Measurements from ENCODE around the gene SNX10.

Gene SNX10

GRCh38 chr7:26334166-26334859, 42.7 kb downstream of the SNX10 start:
- DNase-seq (ENCODE audit: low read depth in 1 of 2, low spot score in 1 of 2) = no peak

GRCh38 chr7:26337232-26337865, 45.7 kb downstream of the SNX10 start:
- no peak for DNase-seq (ENCODE audit: low read depth in 1 of 2, low spot score in 1 of 2)

- DNase-seq (ENCODE audit: low read depth in 1 of 2, low spot score in 1 of 2) = no peak
These were observed 48.9 kb downstream of the SNX10 start for GRCh38 chr7:26340476-26341018.

- no peak for DNase-seq (ENCODE audit: low read depth in 1 of 2, low spot score in 1 of 2)
These were observed 51.7 kb downstream of the SNX10 start for GRCh38 chr7:26343320-26343832.

- DNase-seq (ENCODE audit: low read depth in 1 of 2, low spot score in 1 of 2) = no peak
These were observed 52.2 kb downstream of the SNX10 start for GRCh38 chr7:26343837-26344236.

- DNase-seq (ENCODE audit: low read depth in 1 of 2, low spot score in 1 of 2) = no peak
These were observed 53.5 kb downstream of the SNX10 start for GRCh38 chr7:26345202-26345601.

- no peak for DNase-seq (ENCODE audit: low read depth in 1 of 2, low spot score in 1 of 2)
These were observed 54.2 kb downstream of the SNX10 start for GRCh38 chr7:26345837-26346236.

- no peak for DNase-seq (ENCODE audit: low read depth in 1 of 2, low spot score in 1 of 2)
These were observed 55.0 kb downstream of the SNX10 start for GRCh38 chr7:26346611-26347203.

GRCh38 chr7:26348234-26348851, 56.7 kb downstream of the SNX10 start:
- DNase-seq (ENCODE audit: low read depth in 1 of 2, low spot score in 1 of 2) = no peak

GRCh38 chr7:26349005-26349915, 57.6 kb downstream of the SNX10 start:
- no peak for DNase-seq (ENCODE audit: low read depth in 1 of 2, low spot score in 1 of 2)

GRCh38 chr7:26351171-26351570, 59.5 kb downstream of the SNX10 start:
- no peak for DNase-seq (ENCODE audit: low read depth in 1 of 2, low spot score in 1 of 2)

- DNase-seq (ENCODE audit: low read depth in 1 of 2, low spot score in 1 of 2) = no peak
These were observed 64.6 kb downstream of the SNX10 start for GRCh38 chr7:26356229-26356628.

- DNase-seq (ENCODE audit: low read depth in 1 of 2, low spot score in 1 of 2) = no peak
These were observed 65.5 kb downstream of the SNX10 start for GRCh38 chr7:26356929-26357798.

- DNase-seq (ENCODE audit: low read depth in 1 of 2, low spot score in 1 of 2) = no peak
These were observed 66.1 kb downstream of the SNX10 start for GRCh38 chr7:26357799-26358151.

- DNase-seq (ENCODE audit: low read depth in 1 of 2, low spot score in 1 of 2) = no peak
These were observed 69.0 kb downstream of the SNX10 start for GRCh38 chr7:26360650-26361049.

GRCh38 chr7:26361637-26362036, 70.0 kb downstream of the SNX10 start:
- DNase-seq (ENCODE audit: low read depth in 1 of 2, low spot score in 1 of 2) = no peak

GRCh38 chr7:26363465-26363864, 71.8 kb downstream of the SNX10 start:
- no peak for DNase-seq (ENCODE audit: low read depth in 1 of 2, low spot score in 1 of 2)

GRCh38 chr7:26365077-26365900, 73.6 kb downstream of the SNX10 start:
- no peak for DNase-seq (ENCODE audit: low read depth in 1 of 2, low spot score in 1 of 2)

GRCh38 chr7:26365901-26366275, 74.2 kb downstream of the SNX10 start:
- no peak for DNase-seq (ENCODE audit: low read depth in 1 of 2, low spot score in 1 of 2)

Measured in stimulated activated CD4-positive, alpha-beta T cell treated with anti-CD3 and anti-CD28 coated beads, Interleukin-15, amount 100 ng/mL, for 1 hour (primary cell).